ENCODE measurements around the gene MNX1. TPM values are rescaled to one million over a fixed set of nuclear protein-coding genes. Genes with fewer than 3 reads are reported as not detected.

Gene MNX1
- total RNA-seq, 1 donor from 2014 or later: not detected

DNA sequence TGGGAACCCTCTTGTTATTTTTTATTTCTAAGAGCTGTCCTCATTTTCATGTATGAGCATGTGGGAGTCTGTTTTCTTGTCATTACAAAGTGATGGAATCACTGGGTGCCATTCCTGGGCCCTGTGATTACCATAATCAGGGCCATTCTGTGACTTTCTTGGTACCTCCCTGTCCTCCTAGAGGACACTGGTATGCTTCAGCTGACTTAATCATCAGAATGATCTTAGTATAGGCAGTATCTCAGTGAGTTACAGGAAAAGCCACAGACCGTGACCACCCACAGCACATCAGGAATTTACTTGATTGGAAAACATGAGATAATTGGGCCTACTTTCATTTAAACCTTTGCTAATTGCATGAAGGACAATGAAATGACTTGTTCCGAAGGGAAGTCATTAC lies 53.7 kb downstream of the MNX1 start:
- Mint-ChIP-seq H3K36me3 (ENCODE audit: low read depth) (peaks cover 59% of the 10 kb centered on the region), H3K27ac (no peak overlapping the region), H3K9me3 (no peaks in the 10 kb centered on the region), H3K27me3 (ENCODE audit: insufficient read depth) (no peaks in the 10 kb centered on the region), H3K4me3 (no peak overlapping the region), H3K4me1 (ENCODE audit: low read depth) (peaks cover 8% of the 10 kb centered on the region)
- intact Hi-C loops (cut with micrococcal nuclease): loop anchor here (10.0 kb wide), 1 partner anchor 182 kb away; no protein-coding TSS in a partner anchor
- no peak for DNase-seq (ENCODE audit: low spot score)

DNA sequence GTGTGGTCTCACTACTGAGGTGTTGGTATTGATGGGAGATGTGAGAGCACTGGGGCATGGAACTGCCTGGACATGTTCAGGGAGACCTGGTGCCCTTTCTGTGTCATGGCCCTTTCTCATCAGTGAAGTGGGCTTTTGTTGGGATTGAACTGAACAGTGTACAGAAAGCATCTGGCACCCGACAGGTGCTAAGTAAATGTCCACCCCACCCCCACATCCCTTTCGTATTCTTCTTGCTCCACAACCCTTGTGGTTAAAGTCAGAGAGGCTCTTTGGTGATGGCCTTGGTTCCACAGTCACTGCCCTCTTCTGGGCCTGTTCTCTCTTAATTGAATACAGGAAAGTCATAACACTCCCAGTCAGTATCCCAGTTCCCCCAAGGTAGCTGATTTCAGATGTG lies 55.5 kb downstream of the MNX1 start:
- H3K36me3 Mint-ChIP-seq (ENCODE audit: low read depth): peaks cover 48% of the 10 kb centered on the region
- intact Hi-C loops (cut with micrococcal nuclease): loop anchor here (10.0 kb wide), 1 partner anchor 180 kb away; no protein-coding TSS in a partner anchor
- H3K4me1 Mint-ChIP-seq (ENCODE audit: low read depth): peaks cover 15% of the 10 kb centered on the region

More for the DNA sequence above, 55.5 kb downstream of the MNX1 start:
- Mint-ChIP-seq H3K4me3 (no peak overlapping the region), H3K27me3 (ENCODE audit: insufficient read depth) (peaks cover 2% of the 10 kb centered on the region), H3K27ac (peak overlapping the region; percentile 40), H3K9me3 (no peaks in the 10 kb centered on the region)
- DNase-seq (ENCODE audit: low spot score): no peak

Other genes starting within 250 kb of the MNX1 start
- gene LMBR1, start 117.5 kb downstream of the MNX1 start, total RNA-seq: 53.5 and 55.5 TPM in 2 replicates
- 46.4 and 50.9 TPM in 2 replicates for gene NOM1, start 61.0 kb downstream of the MNX1 start, total RNA-seq
- 91.5 and 95.8 TPM in 2 replicates for gene UBE3C, start 128.3 kb upstream of the MNX1 start, total RNA-seq

All from activated T-helper 1 cell treated with anti-CD3 and anti-CD28 coated beads, Interleukin-12 subunit alpha, Interleukin-12 subunit beta, Interleukin-2, Interleukin-4 antibody, amounts not matched to agents 30 ng/mL and 10 ng/mL and 1 ng/mL, durations not matched to agents 14 hours and 24 hours and 36 hours (primary cell).